Activated T-cell treated with anti-CD3 and anti-CD28 coated beads for 4 hours (primary cell): ENCODE data around the gene CSMD2.

Experiments used
- DNase-seq: peaks from one replicate; pipeline ENCODE4 v3.0.0-alpha.2; 2020

Gene CSMD2

DNA sequence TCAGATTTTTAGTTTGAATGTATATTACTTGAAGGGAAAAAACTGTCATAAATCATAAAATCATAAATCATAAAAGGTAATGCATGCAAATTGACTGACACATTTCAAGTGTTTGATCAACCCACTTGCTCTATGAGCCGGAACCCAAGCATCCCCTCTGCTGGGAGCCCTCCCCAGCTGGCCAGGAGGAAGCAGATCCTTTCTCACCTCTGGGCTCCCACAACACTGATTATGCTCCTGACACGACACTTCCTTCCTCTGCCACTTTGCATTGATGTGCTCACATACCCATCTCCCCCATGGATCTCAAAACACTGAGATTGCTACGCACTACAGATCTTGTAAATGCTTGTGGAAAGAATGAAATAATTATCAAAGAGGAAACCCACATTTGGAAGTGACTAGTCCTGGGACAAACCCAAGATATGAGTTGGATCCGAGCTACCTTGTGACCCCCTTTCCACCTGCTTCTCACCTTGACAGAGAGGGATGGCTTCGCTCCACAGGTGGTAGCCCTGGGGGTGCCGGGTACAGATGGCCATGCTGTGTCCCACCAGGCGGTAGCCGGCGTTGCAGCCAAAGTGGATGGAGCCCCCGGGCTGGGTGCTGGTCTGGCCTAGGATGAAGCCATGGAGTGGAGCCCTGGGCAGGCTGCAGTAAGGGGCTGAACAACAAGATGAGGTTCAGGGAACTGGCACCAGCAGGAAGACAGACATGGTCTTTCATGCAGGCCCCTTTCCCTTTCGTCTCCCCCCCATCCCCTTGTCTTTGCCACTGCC is 588.0 kb downstream of the CSMD2 start:
- no peak for DNase-seq

DNA sequence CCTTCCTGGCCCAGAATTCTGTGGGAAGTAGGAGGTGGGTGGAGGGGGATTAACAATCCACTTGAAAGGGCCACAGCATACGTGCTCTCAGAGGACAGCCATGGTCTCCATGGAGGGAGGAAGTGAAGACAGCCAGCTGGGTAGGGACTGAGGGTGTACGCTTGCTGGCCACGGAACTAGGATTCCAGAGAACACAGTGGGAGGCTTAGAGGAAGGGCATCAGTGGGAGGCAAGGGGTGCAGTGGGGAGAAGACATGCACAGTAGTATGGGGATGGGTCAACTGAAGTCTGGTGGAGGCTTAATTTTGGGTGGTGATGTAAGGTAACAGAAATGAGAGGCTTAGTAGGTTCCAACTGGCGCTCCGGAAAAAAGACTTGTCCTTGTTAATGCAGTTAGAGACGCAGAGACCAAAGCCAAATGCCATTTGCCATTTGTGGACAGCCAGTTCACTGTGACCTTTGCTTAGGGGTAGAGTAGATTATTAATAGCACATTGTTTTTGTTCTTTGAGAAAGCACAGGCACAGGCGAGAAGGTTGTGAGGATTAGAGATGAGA is 589.6 kb downstream of the CSMD2 start:
- DNase-seq: no peak

DNA sequence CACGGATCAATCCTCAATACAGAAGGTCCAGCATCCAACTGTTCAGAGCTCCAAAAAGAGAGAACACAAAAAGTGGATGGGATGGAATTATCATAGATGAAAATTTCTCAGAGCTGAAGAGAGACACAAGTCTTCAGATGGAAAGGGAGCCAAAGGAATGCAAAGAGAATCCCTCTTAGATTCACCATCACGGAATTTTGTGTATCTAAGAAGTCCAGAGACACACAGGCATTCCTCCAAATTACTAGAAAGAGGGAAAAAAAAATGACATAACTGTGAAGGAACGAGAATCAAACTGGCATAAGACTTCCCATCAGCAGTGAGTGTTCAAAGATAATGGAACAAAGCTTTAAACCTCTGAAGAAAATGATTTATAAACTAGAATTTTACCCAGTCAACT is 591.4 kb downstream of the CSMD2 start:
- DNase-seq: no peak

DNA sequence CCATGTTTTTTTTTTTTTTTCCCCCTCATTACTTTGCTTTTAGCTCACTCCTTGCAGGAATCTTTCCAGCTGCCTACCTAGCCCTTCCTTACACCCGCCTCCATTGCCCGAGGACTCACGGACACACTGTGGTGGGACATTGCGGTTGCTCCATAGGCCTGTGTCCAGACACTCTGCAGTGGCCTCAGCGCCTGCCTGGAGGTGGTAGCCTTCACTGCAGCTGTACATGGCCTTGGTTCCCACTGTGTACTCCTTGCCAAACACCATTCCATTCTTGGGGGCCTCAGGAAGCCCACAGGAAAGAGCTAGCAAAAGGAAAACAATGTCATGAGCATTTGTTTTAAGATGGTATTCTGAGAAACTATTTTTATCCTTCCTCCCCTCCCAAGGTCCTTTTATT is 592.6 kb downstream of the CSMD2 start:
- DNase-seq: no peak

DNA sequence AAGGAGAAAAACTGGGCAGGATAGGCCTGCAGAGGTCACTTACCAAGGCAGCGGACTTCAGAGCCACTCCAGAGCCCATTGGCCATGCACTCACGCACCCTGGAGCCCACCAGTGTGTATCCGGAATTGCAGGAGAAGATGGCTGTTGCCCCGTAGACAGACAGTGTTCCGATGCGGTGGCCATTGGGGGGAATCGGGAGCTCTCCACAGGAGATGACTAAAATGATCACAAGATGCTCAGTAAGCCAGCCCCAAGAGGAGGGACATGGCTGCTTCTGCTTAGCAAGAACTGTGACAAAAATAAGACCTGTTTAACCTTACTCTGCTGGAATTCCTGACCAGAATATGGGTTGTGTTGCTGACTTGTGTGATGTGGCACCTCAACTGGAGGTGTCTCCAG is 595.7 kb downstream of the CSMD2 start:
- no peak for DNase-seq

GRCh38 chr1:33563699-33564098 is 601.3 kb downstream of the CSMD2 start:
- DNase-seq: no peak

GRCh38 chr1:33562563-33562962 is 602.5 kb downstream of the CSMD2 start:
- no peak for DNase-seq

GRCh38 chr1:33561576-33561975 is 603.5 kb downstream of the CSMD2 start:
- DNase-seq: no peak

- no peak for DNase-seq
Measured at GRCh38 chr1:33560680-33561079, 604.4 kb downstream of the CSMD2 start.

DNA sequence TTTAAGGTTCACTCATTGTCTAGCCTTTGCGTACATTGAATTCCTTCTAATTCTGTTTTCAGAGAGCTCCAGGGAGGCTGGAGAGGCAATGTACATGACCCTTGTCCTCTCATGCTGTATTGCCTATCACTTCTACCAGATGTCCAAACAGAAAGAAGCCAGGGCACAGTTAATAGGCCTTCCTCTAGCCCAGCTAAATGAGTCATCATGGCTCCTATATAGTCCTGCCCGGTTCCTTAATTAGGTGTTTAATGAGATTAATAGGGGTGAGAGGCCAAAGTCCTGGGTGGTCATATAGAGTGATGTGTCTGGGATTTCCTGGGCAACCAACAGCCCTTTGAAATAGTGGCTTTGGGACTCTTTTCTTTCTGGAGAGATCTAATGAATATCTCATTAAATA is 616.3 kb downstream of the CSMD2 start:
- no peak for DNase-seq

DNA sequence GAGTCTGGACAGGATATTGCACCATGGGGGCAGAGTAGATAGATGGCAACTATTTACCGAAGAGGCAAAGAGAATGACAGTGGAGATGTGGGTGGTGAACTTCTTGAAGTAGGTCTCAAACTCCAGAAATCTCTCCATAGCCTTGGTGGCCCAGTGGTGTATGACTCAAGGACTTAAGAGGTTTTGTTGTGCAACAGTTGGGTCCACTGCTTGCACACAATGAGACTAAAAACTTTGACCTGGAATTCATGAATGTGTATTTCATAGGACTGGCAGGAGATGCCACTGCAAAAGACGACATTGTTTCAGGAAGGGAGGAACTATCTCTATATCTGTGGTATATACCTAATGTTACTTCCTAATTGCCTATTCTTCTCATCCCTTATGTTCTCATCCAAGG is 616.7 kb downstream of the CSMD2 start:
- no peak for DNase-seq

- DNase-seq: no peak
Measured at GRCh38 chr1:33547576-33547975, 617.5 kb downstream of the CSMD2 start.

- no peak for DNase-seq
Measured at GRCh38 chr1:33541966-33542365, 623.1 kb downstream of the CSMD2 start.

GRCh38 chr1:33537885-33538284 is 627.1 kb downstream of the CSMD2 start:
- no peak for DNase-seq

DNA sequence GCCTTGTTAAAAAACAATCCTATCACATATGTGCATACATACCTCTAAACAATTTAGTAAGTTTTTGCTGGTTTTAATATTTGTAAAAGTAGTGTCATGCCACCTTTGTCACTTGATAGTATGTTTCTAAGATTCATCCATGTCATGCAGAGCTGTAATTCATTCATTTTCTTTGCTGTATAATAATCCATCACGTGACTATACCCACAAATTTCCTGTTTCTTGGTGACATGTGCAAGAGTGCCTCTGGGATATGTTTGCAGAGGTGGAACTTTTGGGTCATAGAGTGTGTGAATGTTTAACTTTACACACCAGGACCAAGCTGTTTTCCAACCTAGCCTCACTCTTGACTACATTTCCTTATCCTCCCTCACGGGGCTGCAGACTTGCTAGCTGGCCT is 629.7 kb downstream of the CSMD2 start:
- DNase-seq: no peak

- no peak for DNase-seq
Measured at GRCh38 chr1:33532936-33533335, 632.1 kb downstream of the CSMD2 start.

DNA sequence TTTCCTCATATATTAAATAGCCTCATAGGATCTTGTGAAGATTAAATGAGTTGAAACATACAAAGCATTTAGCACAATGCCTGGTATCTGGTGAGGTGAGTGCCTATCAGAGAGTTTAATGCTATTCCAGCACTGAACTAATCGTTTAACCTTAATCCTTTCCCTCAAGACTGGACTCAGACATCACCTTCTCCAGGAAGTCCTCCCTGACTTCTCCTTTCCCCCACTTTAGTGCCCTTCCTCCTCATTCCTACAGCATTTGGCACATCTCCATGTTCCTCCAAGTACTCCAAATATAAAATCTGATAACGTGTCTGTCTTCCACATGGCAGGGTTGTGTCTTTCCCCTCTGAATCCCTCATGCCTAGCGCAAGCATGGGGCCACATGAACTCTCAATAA is 632.8 kb downstream of the CSMD2 start:
- no peak for DNase-seq

DNA sequence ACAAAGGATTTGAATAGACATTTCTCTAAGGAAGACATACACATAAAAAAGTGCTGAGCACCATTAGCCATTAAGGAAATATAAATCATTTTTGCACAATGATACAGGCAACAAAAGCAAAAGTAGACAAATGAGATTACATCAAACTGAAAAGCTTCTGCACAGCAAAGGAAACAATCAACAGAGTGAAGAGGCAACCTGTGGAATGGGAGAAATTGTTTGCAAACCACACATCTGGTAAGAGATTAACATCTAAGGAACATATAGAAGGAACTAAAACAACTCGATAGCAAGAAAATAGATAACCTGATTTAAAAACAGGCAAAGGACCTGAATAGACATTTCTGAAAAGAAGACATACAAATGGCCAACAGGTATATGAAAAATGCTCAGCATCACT is 635.1 kb downstream of the CSMD2 start:
- DNase-seq: no peak

GRCh38 chr1:33527934-33528333 is 637.1 kb downstream of the CSMD2 start:
- no peak for DNase-seq

DNA sequence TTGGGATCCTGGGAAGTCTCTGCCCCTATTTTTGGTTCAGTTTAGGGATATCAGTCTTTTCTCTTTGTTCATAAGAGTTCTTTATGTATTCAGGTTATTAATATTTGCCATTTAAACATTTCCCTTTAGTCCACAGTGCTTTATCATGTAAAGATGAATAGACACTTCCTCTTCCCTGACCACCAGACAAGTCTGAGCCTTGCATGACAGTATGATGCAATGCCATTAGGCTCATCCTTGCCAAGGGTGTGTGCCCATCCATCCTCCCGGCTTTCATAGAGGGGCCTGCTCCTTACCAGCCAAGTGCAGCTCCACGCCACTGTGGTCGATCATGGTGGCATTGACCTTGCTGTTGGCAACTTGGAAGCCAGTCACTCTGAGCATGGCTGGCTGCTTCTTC is 640.4 kb downstream of the CSMD2 start:
- DNase-seq: no peak

DNA sequence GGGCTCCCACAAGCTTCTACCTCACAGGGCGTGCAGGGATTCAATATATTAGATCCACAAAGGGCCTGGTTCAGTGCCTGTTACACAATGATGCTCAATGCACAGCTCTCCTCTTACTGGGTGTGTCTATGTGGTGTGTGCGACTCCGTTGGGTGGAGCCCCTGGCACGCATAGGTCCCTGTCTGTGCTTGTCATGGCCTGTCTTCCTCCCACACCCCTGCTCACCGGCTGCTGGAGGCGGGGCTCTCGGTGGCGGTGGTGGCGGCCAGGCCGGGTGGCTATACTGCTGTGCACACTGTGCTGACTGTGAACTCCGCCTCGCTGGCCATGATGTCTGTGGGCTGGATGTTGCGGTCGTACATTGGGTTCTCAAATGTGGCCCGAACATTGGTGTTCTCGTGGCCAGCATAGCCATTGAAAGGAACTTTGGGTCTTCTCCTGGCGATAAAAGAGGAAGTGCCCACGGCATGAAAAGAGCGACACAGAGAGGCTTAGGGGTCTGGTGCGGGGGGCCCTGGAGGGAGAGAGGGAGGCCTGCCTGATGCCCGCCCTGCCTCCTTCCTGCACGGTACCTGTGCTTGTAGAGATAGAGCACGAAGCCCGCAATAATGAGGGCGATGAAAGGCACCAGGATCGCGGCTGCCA is 645.7 kb downstream of the CSMD2 start:
- DNase-seq: no peak

DNA sequence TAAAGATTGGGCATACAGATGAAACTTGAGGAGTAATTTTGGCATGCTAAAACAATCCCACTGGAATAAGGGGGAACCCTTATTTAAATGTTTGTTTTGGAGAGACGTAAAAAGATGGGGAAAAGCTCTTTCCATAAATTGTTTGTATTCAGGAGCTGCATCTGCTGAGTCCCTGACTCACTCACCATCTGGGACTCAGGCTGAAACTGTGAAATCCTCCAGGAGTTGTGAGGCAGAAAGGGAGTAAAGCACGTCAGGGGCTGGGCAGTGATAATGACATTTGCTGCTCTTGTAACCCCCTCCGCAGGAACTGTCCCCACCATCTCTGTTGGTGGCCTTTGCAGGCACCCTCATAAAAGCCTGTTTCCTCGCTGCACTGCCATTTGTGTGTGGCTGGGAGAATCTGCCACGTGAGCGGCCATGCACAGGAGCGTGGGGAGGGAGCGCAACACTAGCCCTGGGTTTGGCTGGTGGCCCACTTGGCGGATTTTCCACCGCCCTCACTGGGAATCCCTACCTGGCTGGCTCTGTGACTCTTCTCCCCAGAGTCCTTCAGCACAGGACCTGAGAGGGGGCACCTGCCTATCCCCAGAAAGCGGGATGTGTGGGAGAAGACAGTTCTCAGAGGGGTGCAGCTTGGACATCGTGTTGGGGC is 647.3 kb downstream of the CSMD2 start:
- no peak for DNase-seq

- DNase-seq: no peak
Measured at GRCh38 chr1:33516891-33517567, 648.0 kb downstream of the CSMD2 start.
